Activated CD4-positive, alpha-beta memory T cell treated with anti-CD3 and anti-CD28 coated beads for 36 hours (primary cell): ENCODE measurements around the gene FGF7. TPM values are rescaled to one million over a fixed set of nuclear protein-coding genes. Genes with fewer than 3 reads are reported as not detected.
"Not testable (repeated sequence)": the region's sequence is repeated elsewhere in the genome, so short reads cannot be mapped to it uniquely, and the experiment has no call there.

ENCODE experiments used
- CTCF ChIA-PET: fragments of 350-600 bp; sonication (Branson Sonifier 250); formaldehyde crosslinking; loops from one replicate; lab custom pipeline; 2021; ENCODE audit warnings: antibody characterized with exemption, inconsistent platforms; lab: Charles Lee
- POLR2A ChIA-PET: fragments of 350-600 bp; sonication (Branson Sonifier 250); formaldehyde crosslinking; loops from one replicate; lab custom pipeline; 2021; ENCODE audit warnings: antibody characterized with exemption; lab: Charles Lee
- DNase-seq: peaks from one replicate; pipeline ENCODE4 v3.0.0-alpha.2; 2020
- H3K27ac Mint-ChIP-seq: one replicate; pipeline ENCODE4 v1.8.0; 2021; ENCODE audit warnings: mixed read lengths
- H3K27me3 Mint-ChIP-seq: one replicate; pipeline ENCODE4 v1.8.0; 2021; ENCODE audit warnings: mixed read lengths
- H3K36me3 Mint-ChIP-seq: one replicate; pipeline ENCODE4 v1.8.0; 2021; ENCODE audit warnings: mixed read lengths
- H3K4me1 Mint-ChIP-seq: one replicate; pipeline ENCODE4 v1.8.0; 2021; ENCODE audit warnings: low read depth, mixed read lengths
- H3K4me3 Mint-ChIP-seq: one replicate; pipeline ENCODE4 v1.8.0; 2021; ENCODE audit warnings: mild to moderate bottlenecking, mixed read lengths
- H3K9me3 Mint-ChIP-seq: one replicate; pipeline ENCODE4 v1.8.0; 2021; ENCODE audit warnings: mixed read lengths
- intact Hi-C: fragments of 100-400 bp; cut with micrococcal nuclease; formaldehyde crosslinking; loops from one replicate; pipeline ENCODE4 v1.15.1; 2023
- total RNA-seq, 2 experiments: library from RNA; stranded (reverse); gene quantifications; one replicate each; pipeline ENCODE4 v1.2.3, GENCODE V29; 2021

FGF7 gene, protein sequence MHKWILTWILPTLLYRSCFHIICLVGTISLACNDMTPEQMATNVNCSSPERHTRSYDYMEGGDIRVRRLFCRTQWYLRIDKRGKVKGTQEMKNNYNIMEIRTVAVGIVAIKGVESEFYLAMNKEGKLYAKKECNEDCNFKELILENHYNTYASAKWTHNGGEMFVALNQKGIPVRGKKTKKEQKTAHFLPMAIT
- not detected for total RNA-seq

DNA sequence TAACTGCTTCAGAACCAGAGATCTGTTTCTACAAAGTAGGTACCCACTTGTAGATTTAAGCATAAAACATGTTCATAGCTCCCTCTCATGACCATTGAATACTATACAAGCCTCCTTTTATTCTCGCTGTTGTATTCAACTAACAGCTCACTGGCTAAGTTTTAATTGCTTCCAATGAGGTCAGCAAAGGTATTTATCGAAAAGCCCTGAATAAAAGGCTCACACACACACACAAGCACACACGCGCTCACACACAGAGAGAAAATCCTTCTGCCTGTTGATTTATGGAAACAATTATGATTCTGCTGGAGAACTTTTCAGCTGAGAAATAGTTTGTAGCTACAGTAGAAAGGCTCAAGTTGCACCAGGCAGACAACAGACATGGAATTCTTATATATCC is at the start of gene FGF7:
Gene FGF7, plus strand, starts transcription at position 222 of the 400 bp plus-strand sequence. CDS start 1,056 bp downstream, outside the sequence.
- Mint-ChIP-seq H3K4me1 (peaks cover 3% of the 10 kb centered on the region), H3K4me3 (no peak within 1 kb of the TSS), H3K9me3 (no peaks in the 10 kb centered on the region), H3K36me3 (no peaks in the 10 kb centered on the region), H3K27me3 (no peaks in the 10 kb centered on the region), H3K27ac (no peak within 1 kb of the TSS)
- no peak for DNase-seq
- CTCF ChIA-PET: interaction anchor here (0.8 to 4.9 kb wide), 10 partner anchors 9 to 722 kb away, joined by 3 to 69 read pairs (median 6); partner anchors contain the start of gene CEP152
- POLR2A ChIA-PET: no interaction called here
- intact Hi-C loops: loop anchor here (2.0 to 5.0 kb wide), 2 partner anchors 376 to 719 kb away; partner anchors contain the start of gene SECISBP2L

DNA sequence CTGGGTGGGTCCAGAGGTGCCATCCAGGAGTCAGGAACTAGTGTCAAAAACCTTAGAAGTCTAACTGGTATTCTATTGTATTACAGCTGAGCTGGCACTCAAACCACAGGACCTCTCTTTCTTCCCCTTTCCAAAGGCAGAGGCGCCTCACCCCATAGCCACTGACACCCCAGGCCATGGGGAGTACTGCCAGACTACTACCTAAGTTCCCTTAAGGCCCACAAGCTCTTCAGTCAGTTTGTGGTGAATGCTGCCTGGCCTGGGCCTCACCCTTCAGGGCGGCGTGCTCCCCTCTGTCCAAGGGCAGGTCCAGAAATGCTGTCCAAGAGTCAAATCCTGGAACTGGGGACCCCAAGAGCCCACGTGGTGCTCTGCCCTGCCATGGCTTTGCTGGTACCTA is 43.0 kb upstream of the FGF7 start:
- Mint-ChIP-seq H3K36me3 (no peaks in the 10 kb centered on the region), H3K27me3 (no peaks in the 10 kb centered on the region), H3K9me3 (no peaks in the 10 kb centered on the region), H3K27ac (no peak overlapping the region), H3K4me3 (no peak overlapping the region), H3K4me1 (no peaks in the 10 kb centered on the region)
- ChIA-PET POLR2A (no interaction called here), CTCF (no interaction called here)
- no peak for DNase-seq
- intact Hi-C loops: no loop called here

DNA sequence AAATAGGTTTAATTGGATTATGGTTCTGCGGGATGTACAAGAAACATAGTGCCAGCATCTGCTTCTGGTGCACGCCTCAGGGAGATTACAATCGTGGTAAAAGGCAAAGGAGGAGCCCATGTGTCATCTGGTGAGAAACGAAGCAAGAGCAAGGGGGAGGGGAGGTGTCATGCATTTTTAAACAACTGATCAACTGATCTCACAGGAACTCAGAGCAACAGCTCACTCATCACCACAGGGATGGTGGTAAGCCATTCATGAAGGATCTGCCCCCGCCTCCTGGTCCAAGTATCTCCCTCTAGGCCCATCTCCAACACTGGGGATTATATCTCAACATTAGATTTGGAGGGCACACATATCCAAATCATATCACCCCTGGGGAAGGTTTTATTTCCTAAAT is 42.1 kb upstream of the FGF7 start:
- Mint-ChIP-seq H3K9me3 (no peaks in the 10 kb centered on the region), H3K4me3 (no peak overlapping the region), H3K27me3 (no peaks in the 10 kb centered on the region), H3K4me1 (no peaks in the 10 kb centered on the region), H3K27ac (no peak overlapping the region), H3K36me3 (no peaks in the 10 kb centered on the region)
- ChIA-PET CTCF (no interaction called here), POLR2A (no interaction called here)
- intact Hi-C loops: no loop called here
- DNase-seq: no peak

DNA sequence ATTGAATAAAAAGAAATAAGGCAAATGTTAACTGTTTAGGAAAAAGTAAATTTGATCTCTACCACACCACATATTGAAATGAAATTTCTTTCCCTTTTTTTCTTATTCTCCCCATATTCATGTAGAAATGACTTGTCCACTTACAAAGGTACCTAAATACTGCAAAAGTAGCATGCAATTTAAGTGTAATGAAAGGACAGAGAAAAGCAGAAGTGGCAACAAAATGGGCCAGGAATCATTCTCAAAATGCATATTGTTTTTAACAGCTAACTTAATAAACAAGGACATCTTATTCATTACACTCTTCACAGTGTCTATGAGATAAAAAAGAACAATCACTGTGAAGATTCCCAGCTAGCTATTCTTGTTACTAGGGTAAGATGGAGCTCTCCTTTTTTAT is 40.6 kb upstream of the FGF7 start:
- Mint-ChIP-seq H3K36me3 (no peaks in the 10 kb centered on the region), H3K4me1 (no peaks in the 10 kb centered on the region)

DNA sequence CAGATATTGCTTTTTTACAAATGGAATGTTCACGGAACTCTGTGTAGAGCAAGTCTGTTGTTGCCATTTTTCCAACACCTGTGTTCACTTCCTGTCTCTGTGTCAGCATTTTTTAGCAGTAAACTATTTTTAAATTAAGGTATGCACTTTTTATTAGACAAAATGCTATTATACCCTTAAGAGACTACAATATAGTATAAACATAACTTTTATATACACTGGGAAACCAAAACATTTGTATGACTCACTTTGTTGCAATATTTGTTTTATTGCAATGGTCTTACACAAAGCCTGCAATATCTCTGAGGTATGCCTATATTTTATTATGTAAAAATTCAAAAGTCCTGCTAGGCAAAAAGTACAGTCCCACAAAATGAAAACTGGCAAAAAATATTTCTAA is 39.8 kb upstream of the FGF7 start:
- Mint-ChIP-seq H3K4me3 (no peak overlapping the region), H3K9me3 (no peaks in the 10 kb centered on the region), H3K4me1 (no peaks in the 10 kb centered on the region), H3K27ac (no peak overlapping the region), H3K36me3 (no peaks in the 10 kb centered on the region), H3K27me3 (peaks cover 2% of the 10 kb centered on the region)
- intact Hi-C loops: no loop called here
- ChIA-PET CTCF (no interaction called here), POLR2A (no interaction called here)
- no peak for DNase-seq

More for the DNA sequence above, 40.6 kb upstream of the FGF7 start:
- Mint-ChIP-seq H3K27me3 (peaks cover under 1% of the 10 kb centered on the region), H3K27ac (no peak overlapping the region), H3K9me3 (no peaks in the 10 kb centered on the region), H3K4me3 (no peak overlapping the region)
- POLR2A ChIA-PET: no interaction called here
- CTCF ChIA-PET: no interaction called here
- DNase-seq: no peak
- intact Hi-C loops: no loop called here

DNA sequence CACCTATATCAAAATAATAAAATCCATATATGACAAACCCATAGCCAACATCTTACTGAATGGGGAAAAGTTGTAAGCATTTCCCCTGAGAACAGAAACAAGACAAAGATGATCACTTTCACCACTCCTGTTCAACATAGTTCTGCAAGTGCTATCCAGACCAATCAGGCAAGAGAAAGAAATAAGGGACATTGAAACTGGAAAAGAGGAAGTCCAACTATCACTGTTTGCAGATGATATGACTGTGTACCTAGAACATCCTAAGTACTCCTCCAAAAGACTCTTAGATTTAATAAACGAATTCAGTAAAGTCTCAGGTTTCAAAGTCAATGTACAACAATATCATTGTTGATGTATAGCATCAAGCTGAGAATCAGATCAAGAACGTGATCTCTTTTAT is 35.6 kb upstream of the FGF7 start:
- POLR2A ChIA-PET: no interaction called here
- CTCF ChIA-PET: interaction anchor here (1.0 kb wide), 1 partner anchor 34 kb away, joined by 3 read pairs; no protein-coding TSS in a partner anchor
- intact Hi-C loops: no loop called here

DNA sequence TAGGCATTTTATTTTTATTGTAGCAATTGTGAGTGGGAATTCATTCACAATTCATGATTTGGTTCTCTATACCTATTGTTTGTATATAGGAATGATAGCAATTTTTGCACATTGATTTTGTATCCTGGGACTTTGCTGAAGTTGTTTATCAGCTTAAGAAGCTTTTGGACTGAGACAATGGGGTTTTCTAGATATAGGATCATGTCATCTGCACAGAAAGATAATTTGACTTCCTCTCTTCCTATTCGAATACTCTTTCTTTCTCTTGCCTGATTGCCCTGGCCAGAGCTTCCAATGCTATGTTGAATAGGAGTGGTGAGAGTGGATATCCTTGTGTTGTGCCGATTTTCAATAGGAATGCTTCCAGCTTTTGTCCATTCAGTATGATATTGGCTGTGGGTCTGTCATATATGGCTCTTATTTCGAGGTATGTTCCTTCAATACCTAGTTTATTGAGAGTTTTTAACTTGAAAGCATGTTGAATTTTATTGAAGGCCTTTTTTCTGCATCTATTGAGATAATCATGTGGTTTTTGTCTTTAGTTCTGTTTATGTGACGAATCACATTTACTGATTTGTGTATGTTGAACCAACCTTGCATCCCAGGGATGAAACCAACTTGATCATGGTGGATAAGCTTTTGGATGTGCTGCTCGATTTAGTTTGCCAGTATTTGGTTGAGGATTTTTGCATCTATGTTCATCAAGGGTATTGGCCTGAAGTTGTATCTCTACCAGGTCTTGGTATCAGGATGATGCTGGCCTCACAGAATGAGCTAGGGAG is 20.3 kb upstream of the FGF7 start:
- intact Hi-C loops, H3K36me3 Mint-ChIP-seq, POLR2A ChIA-PET, H3K4me1 Mint-ChIP-seq, H3K27me3 Mint-ChIP-seq, H3K27ac Mint-ChIP-seq, H3K9me3 Mint-ChIP-seq, DNase-seq, H3K4me3 Mint-ChIP-seq: not testable (repeated sequence)
- CTCF ChIA-PET: interaction anchor here (0.9 kb wide), 1 partner anchor 20 kb away, joined by 3 read pairs; the partner anchor contains the start of gene FGF7

More for the DNA sequence above, 35.6 kb upstream of the FGF7 start:
- Mint-ChIP-seq H3K4me3 (no peak overlapping the region), H3K9me3 (no peaks in the 10 kb centered on the region), H3K4me1 (no peaks in the 10 kb centered on the region), H3K27ac (no peak overlapping the region), H3K36me3 (no peaks in the 10 kb centered on the region), H3K27me3 (peaks cover 6% of the 10 kb centered on the region)
- no peak for DNase-seq

DNA sequence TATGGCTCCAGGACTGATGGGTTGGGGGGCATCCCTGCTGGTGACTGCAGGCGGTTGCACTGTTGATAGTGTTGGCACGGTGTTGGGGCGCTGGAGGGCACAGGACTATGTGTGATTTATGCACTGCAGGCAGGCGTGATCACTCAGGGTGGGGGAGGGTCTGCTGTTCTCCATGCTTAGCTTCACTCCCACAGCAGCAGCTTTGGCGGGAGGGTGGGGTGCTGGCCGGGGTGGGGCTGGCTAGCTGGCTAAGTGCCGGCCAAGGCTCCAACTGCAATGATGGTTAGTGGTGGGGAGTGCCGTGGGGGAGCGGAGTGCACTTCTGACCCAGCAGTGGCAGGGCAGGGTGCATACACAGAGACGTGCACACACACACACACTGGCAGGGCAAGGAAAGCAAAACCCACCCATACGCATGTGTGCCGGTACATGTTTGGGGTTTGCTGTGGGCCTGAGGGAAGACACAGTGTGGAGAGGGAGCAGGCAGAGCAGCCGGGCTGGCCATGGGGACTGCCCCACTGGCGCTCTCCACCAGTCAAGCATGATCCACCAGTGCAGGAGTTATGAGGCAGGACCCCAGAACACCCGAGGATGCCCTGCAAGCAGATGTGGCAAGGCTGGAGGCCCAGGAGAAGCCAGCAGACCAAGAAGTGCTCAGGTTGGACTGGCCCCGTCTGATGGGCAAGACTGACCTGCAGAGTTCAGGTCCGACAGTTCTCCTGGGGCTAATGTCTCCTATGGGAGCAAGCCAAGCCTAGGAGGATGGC is 16.5 kb upstream of the FGF7 start:
- ChIA-PET CTCF (no interaction called here), POLR2A (no interaction called here)
- no peak for DNase-seq
- peaks cover 2% of the 10 kb centered on the region for H3K9me3 Mint-ChIP-seq
- intact Hi-C loops: no loop called here
- H3K27me3 Mint-ChIP-seq: peaks cover 4% of the 10 kb centered on the region
- H3K36me3 Mint-ChIP-seq: no peaks in the 10 kb centered on the region
- H3K4me3 Mint-ChIP-seq: no peak overlapping the region
- no peaks in the 10 kb centered on the region for H3K4me1 Mint-ChIP-seq
- H3K27ac Mint-ChIP-seq: no peak overlapping the region

DNA sequence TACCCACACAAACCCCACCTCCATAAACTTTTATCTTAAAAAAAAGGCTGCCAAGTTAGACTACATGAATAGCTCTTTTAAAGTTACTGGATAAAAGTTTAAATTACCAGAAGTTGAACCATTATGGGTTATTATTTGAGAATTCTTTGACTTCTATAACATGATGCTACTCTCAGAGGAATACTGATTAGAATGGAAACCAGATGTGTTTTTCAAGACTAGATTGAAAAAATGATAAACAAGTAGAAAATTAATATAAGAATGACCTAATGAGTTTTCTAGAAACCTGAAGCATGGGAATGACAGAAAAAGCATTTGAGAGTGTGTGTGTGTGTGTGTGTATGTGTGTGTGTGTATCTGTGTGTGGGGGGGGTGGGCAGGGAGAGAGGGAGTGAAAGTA is 12.4 kb upstream of the FGF7 start:
- POLR2A ChIA-PET: no interaction called here
- Mint-ChIP-seq H3K4me3 (no peak overlapping the region), H3K36me3 (no peaks in the 10 kb centered on the region), H3K9me3 (no peaks in the 10 kb centered on the region), H3K27me3 (peaks cover 13% of the 10 kb centered on the region), H3K4me1 (no peaks in the 10 kb centered on the region), H3K27ac (no peak overlapping the region)
- no peak for DNase-seq
- CTCF ChIA-PET: no interaction called here
- intact Hi-C loops: no loop called here

DNA sequence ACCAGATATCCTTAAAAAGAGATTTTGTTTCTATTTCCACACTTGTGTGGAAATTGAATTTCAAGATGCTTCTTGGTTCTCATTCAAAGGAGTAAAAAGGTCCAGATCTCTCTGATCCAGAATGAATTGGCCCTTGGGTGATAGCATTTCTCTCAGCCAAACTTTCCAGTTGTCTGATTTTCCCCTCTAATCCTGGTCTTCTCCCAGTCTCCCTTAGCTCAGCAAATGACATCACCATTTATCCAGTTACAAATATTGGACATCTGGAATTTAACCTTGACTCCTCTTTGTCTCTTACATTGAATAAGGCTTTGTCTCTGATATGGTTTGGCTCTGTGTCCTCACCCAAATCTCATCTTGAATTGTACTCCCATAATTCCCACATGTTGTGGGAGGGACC is 10.2 kb upstream of the FGF7 start:
- H3K4me3 Mint-ChIP-seq: no peak overlapping the region
- H3K27ac Mint-ChIP-seq: no peak overlapping the region
- ChIA-PET POLR2A (no interaction called here), CTCF (interaction anchor here (1.0 kb wide), 1 partner anchor 9 kb away, joined by 3 read pairs; no protein-coding TSS in a partner anchor)
- no peaks in the 10 kb centered on the region for H3K9me3 Mint-ChIP-seq
- H3K36me3 Mint-ChIP-seq: no peaks in the 10 kb centered on the region
- peaks cover 16% of the 10 kb centered on the region for H3K27me3 Mint-ChIP-seq
- H3K4me1 Mint-ChIP-seq: no peaks in the 10 kb centered on the region
- no peak for DNase-seq
- intact Hi-C loops: no loop called here

DNA sequence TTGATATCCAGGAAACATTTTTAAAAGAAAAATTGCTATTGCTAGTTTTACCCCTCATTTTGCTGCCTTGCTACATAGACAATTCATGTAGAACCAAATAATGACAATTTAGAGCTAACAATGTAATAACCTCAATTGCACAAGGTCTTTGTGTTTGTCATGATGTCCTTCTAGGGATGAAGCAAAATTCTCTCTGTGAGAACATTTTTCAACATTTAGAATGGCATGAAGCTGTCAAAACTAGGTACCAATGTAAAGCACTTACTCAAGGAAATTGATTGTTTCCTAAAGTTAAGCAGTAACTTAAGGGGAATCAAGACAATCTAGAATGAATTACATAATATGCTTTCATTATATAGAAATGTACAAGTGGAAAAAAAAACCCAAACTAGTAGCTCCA is 7.9 kb upstream of the FGF7 start:
- DNase-seq: no peak
- no peak overlapping the region for H3K27ac Mint-ChIP-seq
- POLR2A ChIA-PET: interaction anchor here (0.6 kb wide), 1 partner anchor 245 kb away, joined by 3 read pairs; the partner anchor contains the start of gene GALK2
- H3K36me3 Mint-ChIP-seq: no peaks in the 10 kb centered on the region
- intact Hi-C loops: no loop called here
- H3K4me3 Mint-ChIP-seq: no peak overlapping the region
- H3K9me3 Mint-ChIP-seq: no peaks in the 10 kb centered on the region
- H3K27me3 Mint-ChIP-seq: peaks cover 12% of the 10 kb centered on the region
- no peaks in the 10 kb centered on the region for H3K4me1 Mint-ChIP-seq
- CTCF ChIA-PET: interaction anchor here (2.1 kb wide), 1 partner anchor 8 kb away, joined by 6 read pairs; the partner anchor contains the start of gene FGF7

DNA sequence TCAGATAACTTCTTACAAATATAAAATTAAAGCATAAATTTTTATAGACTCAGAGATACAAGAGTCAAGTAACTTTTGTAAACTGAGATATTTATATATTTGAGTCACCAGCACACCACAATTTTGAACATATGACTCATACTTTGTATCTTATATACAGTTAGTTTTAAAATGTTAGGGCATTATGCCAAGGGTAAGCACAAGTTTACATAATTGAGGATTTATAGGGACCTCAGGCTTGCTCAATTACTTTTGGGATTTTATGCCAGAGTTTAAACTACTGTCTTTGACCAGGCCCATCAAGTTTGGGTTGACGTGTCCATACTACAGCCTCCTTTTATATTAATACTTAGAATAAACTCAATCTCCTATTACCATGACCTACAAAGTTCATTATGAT is 7.4 kb upstream of the FGF7 start:
- H3K27me3 Mint-ChIP-seq: peaks cover 12% of the 10 kb centered on the region
- no peak overlapping the region for H3K27ac Mint-ChIP-seq
- no peaks in the 10 kb centered on the region for H3K36me3 Mint-ChIP-seq
- intact Hi-C loops: no loop called here
- no peak for DNase-seq
- CTCF ChIA-PET: no interaction called here
- no peaks in the 10 kb centered on the region for H3K4me1 Mint-ChIP-seq
- POLR2A ChIA-PET: no interaction called here
- no peaks in the 10 kb centered on the region for H3K9me3 Mint-ChIP-seq
- no peak overlapping the region for H3K4me3 Mint-ChIP-seq
